ENCODE measurements around the gene SPRTN.

DNA sequence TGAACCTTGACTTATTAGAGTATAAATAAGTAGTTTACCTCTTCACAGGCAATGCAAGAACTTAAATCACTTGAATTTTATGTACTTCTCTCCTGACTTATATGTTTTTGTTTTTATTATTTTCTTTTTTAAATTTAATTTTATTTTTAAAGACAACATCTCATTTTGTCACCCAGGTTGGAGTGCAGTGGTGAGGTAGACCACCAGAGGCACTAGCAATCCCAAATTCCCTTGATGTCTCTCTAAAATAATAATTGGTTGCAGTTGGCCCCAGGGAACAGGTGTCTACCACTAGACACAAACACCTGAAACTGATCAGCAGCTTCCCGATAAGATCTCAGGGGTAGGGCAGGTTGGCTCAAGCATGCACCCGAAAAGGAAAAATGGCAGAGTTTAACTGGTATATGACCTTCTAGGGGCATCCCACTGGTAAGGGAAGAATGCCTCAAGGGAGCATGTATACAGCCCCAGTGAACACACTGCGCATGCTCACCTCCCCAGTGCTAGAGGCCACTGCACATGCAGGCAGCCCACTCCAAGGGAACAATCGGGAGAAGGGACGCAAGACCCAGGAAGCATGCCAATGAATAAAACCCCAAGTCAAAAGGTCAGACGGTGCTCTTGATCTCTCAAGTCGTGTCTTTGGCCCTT lies 15.1 kb upstream of the SPRTN start:
- TF ChIP-seq, protein P1, sequence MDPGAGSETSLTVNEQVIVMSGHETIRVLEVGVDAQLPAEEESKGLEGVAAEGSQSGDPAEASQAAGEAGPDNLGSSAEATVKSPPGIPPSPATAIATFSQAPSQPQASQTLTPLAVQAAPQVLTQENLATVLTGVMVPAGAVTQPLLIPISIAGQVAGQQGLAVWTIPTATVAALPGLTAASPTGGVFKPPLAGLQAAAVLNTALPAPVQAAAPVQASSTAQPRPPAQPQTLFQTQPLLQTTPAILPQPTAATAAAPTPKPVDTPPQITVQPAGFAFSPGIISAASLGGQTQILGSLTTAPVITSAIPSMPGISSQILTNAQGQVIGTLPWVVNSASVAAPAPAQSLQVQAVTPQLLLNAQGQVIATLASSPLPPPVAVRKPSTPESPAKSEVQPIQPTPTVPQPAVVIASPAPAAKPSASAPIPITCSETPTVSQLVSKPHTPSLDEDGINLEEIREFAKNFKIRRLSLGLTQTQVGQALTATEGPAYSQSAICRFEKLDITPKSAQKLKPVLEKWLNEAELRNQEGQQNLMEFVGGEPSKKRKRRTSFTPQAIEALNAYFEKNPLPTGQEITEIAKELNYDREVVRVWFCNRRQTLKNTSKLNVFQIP (CRISPR knock-in tag; IDR thresholded peaks at IDR 0.05; ENCODE audit: borderline replicate concordance, low read depth) = no peak
- TF ChIP-seq ZNF565 (CRISPR knock-in tag; conservative IDR thresholded peaks at IDR 0.05; ENCODE audit: low read depth) = no peak
- TF ChIP-seq, protein P2, sequence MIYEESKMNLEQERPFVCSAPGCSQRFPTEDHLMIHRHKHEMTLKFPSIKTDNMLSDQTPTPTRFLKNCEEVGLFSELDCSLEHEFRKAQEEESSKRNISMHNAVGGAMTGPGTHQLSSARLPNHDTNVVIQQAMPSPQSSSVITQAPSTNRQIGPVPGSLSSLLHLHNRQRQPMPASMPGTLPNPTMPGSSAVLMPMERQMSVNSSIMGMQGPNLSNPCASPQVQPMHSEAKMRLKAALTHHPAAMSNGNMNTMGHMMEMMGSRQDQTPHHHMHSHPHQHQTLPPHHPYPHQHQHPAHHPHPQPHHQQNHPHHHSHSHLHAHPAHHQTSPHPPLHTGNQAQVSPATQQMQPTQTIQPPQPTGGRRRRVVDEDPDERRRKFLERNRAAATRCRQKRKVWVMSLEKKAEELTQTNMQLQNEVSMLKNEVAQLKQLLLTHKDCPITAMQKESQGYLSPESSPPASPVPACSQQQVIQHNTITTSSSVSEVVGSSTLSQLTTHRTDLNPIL (CRISPR knock-in tag; IDR thresholded peaks at IDR 0.05; ENCODE audit: low read depth) = no peak
- no peak for TF ChIP-seq ISL1 (CRISPR knock-in tag; IDR thresholded peaks at IDR 0.05)
- TF ChIP-seq, protein P3, sequence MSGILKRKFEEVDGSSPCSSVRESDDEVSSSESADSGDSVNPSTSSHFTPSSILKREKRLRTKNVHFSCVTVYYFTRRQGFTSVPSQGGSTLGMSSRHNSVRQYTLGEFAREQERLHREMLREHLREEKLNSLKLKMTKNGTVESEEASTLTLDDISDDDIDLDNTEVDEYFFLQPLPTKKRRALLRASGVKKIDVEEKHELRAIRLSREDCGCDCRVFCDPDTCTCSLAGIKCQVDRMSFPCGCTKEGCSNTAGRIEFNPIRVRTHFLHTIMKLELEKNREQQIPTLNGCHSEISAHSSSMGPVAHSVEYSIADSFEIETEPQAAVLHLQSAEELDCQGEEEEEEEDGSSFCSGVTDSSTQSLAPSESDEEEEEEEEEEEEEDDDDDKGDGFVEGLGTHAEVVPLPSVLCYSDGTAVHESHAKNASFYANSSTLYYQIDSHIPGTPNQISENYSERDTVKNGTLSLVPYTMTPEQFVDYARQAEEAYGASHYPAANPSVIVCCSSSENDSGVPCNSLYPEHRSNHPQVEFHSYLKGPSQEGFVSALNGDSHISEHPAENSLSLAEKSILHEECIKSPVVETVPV (CRISPR knock-in tag; IDR thresholded peaks at IDR 0.05) = no peak
- TF ChIP-seq, protein P4, sequence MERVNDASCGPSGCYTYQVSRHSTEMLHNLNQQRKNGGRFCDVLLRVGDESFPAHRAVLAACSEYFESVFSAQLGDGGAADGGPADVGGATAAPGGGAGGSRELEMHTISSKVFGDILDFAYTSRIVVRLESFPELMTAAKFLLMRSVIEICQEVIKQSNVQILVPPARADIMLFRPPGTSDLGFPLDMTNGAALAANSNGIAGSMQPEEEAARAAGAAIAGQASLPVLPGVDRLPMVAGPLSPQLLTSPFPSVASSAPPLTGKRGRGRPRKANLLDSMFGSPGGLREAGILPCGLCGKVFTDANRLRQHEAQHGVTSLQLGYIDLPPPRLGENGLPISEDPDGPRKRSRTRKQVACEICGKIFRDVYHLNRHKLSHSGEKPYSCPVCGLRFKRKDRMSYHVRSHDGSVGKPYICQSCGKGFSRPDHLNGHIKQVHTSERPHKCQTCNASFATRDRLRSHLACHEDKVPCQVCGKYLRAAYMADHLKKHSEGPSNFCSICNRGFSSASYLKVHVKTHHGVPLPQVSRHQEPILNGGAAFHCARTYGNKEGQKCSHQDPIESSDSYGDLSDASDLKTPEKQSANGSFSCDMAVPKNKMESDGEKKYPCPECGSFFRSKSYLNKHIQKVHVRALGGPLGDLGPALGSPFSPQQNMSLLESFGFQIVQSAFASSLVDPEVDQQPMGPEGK (CRISPR knock-in tag; IDR thresholded peaks at IDR 0.05; ENCODE audit: borderline replicate concordance) = no peak
- TF ChIP-seq ZFP30 (CRISPR knock-in tag; IDR thresholded peaks at IDR 0.05) = no peak
- TF ChIP-seq, protein P5, sequence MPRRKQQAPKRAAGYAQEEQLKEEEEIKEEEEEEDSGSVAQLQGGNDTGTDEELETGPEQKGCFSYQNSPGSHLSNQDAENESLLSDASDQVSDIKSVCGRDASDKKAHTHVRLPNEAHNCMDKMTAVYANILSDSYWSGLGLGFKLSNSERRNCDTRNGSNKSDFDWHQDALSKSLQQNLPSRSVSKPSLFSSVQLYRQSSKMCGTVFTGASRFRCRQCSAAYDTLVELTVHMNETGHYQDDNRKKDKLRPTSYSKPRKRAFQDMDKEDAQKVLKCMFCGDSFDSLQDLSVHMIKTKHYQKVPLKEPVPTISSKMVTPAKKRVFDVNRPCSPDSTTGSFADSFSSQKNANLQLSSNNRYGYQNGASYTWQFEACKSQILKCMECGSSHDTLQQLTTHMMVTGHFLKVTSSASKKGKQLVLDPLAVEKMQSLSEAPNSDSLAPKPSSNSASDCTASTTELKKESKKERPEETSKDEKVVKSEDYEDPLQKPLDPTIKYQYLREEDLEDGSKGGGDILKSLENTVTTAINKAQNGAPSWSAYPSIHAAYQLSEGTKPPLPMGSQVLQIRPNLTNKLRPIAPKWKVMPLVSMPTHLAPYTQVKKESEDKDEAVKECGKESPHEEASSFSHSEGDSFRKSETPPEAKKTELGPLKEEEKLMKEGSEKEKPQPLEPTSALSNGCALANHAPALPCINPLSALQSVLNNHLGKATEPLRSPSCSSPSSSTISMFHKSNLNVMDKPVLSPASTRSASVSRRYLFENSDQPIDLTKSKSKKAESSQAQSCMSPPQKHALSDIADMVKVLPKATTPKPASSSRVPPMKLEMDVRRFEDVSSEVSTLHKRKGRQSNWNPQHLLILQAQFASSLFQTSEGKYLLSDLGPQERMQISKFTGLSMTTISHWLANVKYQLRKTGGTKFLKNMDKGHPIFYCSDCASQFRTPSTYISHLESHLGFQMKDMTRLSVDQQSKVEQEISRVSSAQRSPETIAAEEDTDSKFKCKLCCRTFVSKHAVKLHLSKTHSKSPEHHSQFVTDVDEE (CRISPR knock-in tag; IDR thresholded peaks at IDR 0.05) = no peak
- no peak for TF ChIP-seq RARB (CRISPR knock-in tag; IDR thresholded peaks at IDR 0.05)
- no peak for TF ChIP-seq ZNF8 (CRISPR knock-in tag; IDR thresholded peaks at IDR 0.05)
- no peak for TF ChIP-seq SNAI2 (CRISPR knock-in tag; IDR thresholded peaks at IDR 0.05)
- no peak for TF ChIP-seq BACH2 (CRISPR knock-in tag; IDR thresholded peaks at IDR 0.05; ENCODE audit: borderline replicate concordance)
- no peak for TF ChIP-seq GLIS3 (CRISPR knock-in tag; IDR thresholded peaks at IDR 0.05)
